GM18498 (cell line): ENCODE measurements around the gene PHYHD1.
A peak's percentile ranks its signal among the peaks of the same experiment; 100 is the strongest.

ENCODE experiments used
- ATAC-seq: cut with Tn5 transposase; IDR thresholded peaks from one replicate; pipeline ENCODE4 v1.9.1; 2021; ENCODE audit warnings: mild to moderate bottlenecking, moderate library complexity; ENCODE audit not compliant: unreplicated experiment

PHYHD1 gene

DNA sequence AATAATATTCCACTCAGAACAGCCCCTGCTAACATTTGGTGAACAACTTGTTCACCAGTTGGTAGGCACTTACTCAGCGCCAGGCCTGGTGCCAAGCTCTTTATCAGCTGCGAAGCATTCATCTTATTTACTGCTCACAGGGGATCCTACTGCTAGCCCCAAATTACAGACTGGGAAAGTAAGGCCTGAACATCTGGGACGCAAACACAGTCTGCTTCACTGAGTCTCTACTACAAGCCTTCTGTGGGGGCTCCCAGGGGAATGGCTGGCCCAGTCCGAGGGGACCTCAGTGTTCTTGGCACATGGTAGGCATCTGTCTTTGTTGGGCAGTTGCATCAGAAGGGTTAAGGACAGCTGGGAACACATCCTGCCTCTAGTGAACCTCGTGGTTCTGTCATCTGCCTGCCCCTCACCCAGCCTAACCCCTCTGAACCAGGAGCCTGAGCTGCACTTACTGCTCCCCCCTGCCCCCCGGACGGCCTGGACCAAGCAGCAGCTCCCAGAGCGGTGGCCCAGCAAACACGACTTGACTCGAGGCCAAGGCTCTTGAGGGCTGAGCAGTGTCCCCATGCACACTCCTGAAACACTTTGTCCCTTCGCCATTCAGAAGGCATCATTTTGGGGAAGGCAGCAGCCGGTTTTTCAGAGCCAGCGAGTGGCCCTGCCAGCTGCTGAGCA is at the start of gene PHYHD1:
PHYHD1 (plus strand) TSS at position 602 of the 678 bp plus-strand sequence. CDS start 1,342 bp downstream, outside the sequence.
- no peak for ATAC-seq

- ATAC-seq: no peak
Observed at GRCh38 chr9:128877852-128878251, 42.9 kb upstream of the PHYHD1 start.

GRCh38 chr9:128881884-128882676 is 38.7 kb upstream of the PHYHD1 start, which contains the start of the genes KYAT1 and LRRC8A:
Gene KYAT1 (minus strand): TSS chr9:128881950. CDS start chr9:128845405, 36,545 bp downstream.
Gene LRRC8A (plus strand): TSS chr9:128882133. CDS start chr9:128907165, 25,032 bp downstream.
- peak; percentile 90 for ATAC-seq

GRCh38 chr9:128882677-128883603 is 37.8 kb upstream of the PHYHD1 start:
- peak; percentile 5 for ATAC-seq

DNA sequence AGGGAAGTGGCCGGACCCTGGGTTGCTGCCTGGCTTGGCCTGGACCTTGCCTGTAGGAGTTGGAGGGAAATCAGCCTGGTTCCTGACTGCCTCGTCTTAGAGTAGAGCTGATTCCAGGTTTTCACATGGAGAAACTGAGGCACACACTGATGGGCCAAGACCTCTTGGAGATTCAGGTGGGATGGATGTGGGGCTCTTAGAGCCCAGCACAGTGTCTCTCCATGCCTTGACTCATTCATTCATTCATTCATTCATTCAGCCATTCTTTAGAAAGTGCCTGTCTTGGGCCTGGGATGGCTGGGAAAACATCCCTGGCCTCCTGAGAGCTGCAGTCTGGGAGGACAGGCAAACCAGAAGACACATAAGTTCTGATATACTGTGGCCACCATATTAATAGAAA is 36.6 kb upstream of the PHYHD1 start:
- ATAC-seq: no peak

GRCh38 chr9:128885376-128885775 is 35.4 kb upstream of the PHYHD1 start:
- no peak for ATAC-seq

DNA sequence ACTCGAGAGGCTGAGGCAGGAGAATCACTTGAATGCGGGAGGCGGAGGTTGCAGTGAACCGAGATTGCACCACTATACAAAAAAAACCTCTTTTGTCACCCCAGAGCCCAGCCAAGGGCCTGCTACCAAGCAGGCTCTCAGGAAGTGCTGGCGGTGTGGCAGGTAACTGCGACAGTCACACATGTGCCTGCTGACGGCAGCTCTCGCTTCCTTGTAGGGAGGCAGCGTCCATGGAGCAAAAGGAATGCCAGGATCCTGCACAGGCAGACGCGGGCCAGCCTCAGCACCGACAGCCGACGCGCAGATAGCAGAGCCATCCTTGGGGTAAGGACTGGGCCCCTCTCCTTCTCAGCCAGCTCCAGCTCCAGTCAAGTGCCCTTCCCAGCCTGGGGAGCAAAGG is 35.0 kb upstream of the PHYHD1 start:
- ATAC-seq: no peak

DNA sequence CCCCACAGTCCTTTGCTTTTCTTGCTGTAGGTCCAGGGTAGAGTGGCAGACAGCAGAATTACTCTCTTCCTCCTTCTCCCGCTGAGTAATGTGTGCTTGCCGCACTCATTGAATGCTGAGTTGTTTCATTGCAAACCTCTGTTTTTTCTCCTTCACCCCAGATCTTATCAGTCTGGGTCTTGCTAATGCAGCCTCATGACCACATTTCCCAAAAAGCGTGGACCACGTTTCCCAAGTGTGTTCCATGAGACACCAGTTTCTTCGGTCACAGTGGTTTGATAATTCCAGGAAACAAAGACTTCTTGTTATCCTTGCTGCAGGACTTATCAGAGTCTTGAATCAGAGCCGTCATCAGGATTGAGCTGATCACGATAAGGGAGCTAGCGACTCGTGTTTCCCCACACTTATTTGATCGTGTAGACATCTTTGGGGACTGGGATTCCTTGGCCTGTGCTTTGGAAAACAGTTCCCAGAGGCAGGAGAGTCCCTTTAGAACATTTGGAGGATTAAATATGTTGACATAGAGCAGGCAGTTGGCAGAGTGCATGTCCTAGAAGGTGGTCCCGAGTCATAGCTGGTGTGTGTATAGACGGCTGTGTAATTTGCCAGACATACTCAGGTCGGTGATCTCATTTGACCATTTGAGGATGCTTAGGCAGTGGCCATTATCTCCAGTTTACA is 34.4 kb upstream of the PHYHD1 start:
- no peak for ATAC-seq

GRCh38 chr9:128887049-128887448 is 33.7 kb upstream of the PHYHD1 start:
- no peak for ATAC-seq

- no peak for ATAC-seq
Observed at GRCh38 chr9:128887914-128888350, 32.9 kb upstream of the PHYHD1 start.

DNA sequence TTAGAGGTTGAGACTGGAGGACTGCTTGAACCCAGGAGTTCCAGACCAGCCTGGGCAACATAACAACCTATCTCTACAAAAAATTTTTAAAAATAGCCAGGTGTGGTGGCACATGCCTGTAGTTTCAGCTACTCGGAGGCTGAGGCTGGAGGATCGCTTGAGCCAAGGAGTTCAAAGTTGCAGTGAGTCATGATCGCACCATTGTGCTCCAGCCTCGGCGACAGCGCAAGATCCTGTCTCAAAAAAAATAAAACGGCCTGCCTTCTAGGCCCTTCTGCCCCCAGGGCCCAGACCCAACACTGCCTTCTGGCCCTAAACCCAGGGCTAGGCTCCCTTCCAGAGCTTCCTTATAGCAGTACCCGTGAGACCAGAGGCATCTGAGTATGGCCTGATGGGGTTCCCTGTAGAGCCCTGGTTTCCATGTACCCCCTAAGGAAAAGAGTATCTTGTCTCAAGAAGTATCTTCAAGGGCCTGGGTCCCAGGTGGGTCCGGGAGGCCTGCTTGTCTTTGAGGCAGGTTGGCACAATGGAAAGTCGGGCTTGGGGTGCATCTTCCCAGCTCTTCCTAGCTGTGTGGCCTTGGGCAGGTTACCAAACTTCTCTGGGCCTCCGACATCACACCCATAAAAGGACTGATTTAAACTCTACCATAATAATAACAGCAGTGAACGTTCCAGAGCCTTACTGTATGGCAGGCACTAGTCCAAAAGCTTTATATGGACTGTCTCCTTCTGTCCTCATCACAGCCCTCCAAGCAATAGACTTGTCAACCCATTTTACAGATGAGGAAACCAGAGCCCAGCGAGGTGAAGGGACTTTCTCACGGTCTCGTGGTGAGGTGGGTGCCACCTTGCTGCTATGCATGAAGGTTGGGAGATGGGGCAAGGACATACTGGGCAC is 29.2 kb upstream of the PHYHD1 start:
- ATAC-seq: no peak

DNA sequence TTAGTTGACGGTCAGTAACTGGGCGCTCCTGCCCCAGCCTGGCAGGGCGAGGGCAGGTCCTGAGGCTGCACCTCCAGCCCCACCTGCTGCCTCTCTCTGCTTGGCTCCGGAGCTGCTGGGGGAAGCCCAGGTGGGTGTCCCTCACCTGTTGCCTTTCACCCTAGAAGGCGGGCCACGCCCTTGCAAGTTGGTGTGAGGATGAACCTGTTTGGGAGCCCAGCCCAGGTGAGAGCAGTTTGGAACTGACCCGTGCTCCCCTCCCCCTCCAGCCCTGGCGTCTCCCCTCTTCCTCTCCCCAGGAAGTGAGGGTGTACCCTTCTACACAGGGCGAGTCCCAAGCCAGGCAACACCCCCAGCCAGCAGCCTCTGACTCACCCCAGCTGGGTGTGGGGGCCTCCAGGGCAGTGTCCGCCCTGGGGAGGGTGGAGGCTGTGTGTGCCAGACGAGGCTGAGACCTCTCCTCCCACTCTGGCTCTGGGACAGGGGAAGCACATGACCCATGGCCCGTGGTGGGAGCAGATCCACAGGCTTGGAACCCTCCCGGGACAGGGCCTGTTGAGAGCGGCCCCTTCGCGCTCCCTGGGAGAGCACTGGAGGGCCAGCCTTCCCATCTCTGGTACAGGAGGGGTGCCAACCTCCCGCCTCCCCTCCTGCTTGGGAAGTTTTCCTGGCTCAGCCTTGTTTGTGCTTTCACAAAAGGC is 28.4 kb upstream of the PHYHD1 start:
- ATAC-seq: no peak

GRCh38 chr9:128893354-128893753 is 27.4 kb upstream of the PHYHD1 start:
- no peak for ATAC-seq

DNA sequence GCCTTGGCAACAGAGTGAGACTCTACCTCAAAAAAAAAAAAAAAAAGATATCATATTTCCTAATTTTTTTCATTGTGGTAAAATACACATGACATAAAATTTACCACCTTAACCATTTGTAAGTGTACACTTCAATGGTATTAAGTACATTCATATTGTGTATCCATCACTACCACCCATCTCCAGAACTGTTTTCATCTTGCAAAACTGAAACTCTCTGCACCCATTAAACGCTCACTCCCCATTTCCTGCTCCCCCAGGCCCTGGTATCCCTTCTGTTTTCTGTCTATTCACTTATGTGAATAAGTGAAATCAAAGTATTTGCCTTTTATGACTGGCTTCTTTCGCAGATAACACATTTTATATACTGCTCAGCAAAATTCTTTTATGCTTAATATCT is 26.0 kb upstream of the PHYHD1 start:
- no peak for ATAC-seq

GRCh38 chr9:128895556-128895955 is 25.2 kb upstream of the PHYHD1 start:
- no peak for ATAC-seq

DNA sequence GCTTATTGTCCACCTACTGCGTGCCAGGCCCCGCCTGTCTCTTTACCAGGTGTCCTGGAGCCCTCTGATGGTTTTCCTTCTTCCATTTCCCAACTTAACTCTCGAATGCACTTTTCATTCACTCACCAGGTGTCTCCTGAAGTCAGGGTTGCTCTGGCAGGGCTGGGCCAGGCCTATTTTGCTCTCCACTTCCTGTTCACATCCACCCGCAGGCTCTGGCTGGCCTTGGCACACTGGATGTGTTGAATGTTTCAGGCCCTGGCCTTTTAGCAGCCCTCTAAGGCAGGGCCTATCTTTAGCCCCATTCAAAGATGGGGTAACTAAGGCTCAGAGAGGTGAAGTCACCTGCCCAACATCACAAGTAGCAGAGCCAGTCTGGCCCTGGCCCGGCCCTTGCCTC is 22.4 kb upstream of the PHYHD1 start:
- no peak for ATAC-seq

- no peak for ATAC-seq
Observed at GRCh38 chr9:128898845-128899565, 21.8 kb upstream of the PHYHD1 start.
